ENCODE data around the gene STAMBP.
"Not testable (repeated sequence)": the region's sequence is repeated elsewhere in the genome, so short reads cannot be mapped to it uniquely, and the experiment has no call there.

STAMBP gene

GRCh38 chr2:73885406-73885805 lies 56.6 kb downstream of the STAMBP start:
- ATAC-seq (ENCODE audit: low read depth) = no peak
- TF ChIP-seq CTCF (IDR thresholded peaks at IDR 0.05; ENCODE audit: poor library complexity, severe bottlenecking) = no peak

GRCh38 chr2:73886357-73886756 lies 57.6 kb downstream of the STAMBP start:
- ATAC-seq (ENCODE audit: low read depth) = no peak
- H3K27ac ChIP-seq (ENCODE audit: poor library complexity, severe bottlenecking) = no peak overlapping the region
- H3K9me3 ChIP-seq (ENCODE audit: severe bottlenecking) = no peaks in the 10 kb centered on the region
- peaks cover 4% of the 10 kb centered on the region for H3K4me1 ChIP-seq (ENCODE audit: insufficient read depth, poor library complexity, severe bottlenecking)
- H3K36me3 ChIP-seq (ENCODE audit: low read depth) = no peaks in the 10 kb centered on the region
- no peaks in the 10 kb centered on the region for H3K27me3 ChIP-seq (ENCODE audit: insufficient read depth, poor library complexity, severe bottlenecking)
- H3K4me3 ChIP-seq (ENCODE audit: severe bottlenecking) = no peak overlapping the region
- DNase-seq (ENCODE audit: low spot score) = no peak
- TF ChIP-seq CTCF (IDR thresholded peaks at IDR 0.05; ENCODE audit: poor library complexity, severe bottlenecking) = no peak

More at GRCh38 chr2:73885406-73885805, 56.6 kb downstream of the STAMBP start:
- no peaks in the 10 kb centered on the region for H3K9me3 ChIP-seq (ENCODE audit: severe bottlenecking)
- H3K27me3 ChIP-seq (ENCODE audit: insufficient read depth, poor library complexity, severe bottlenecking) = no peaks in the 10 kb centered on the region
- no peak for DNase-seq (ENCODE audit: low spot score)
- no peaks in the 10 kb centered on the region for H3K36me3 ChIP-seq (ENCODE audit: low read depth)
- H3K4me1 ChIP-seq (ENCODE audit: insufficient read depth, poor library complexity, severe bottlenecking) = peaks cover 4% of the 10 kb centered on the region
- no peak overlapping the region for H3K4me3 ChIP-seq (ENCODE audit: severe bottlenecking)
- no peak overlapping the region for H3K27ac ChIP-seq (ENCODE audit: poor library complexity, severe bottlenecking)

GRCh38 chr2:73887596-73888353 lies 59.0 kb downstream of the STAMBP start:
- H3K27ac ChIP-seq (ENCODE audit: poor library complexity, severe bottlenecking); H3K27me3 ChIP-seq (ENCODE audit: insufficient read depth, poor library complexity, severe bottlenecking); H3K4me1 ChIP-seq (ENCODE audit: insufficient read depth, poor library complexity, severe bottlenecking); H3K9me3 ChIP-seq (ENCODE audit: severe bottlenecking); DNase-seq (ENCODE audit: low spot score); H3K4me3 ChIP-seq (ENCODE audit: severe bottlenecking); H3K36me3 ChIP-seq (ENCODE audit: low read depth): not testable (repeated sequence)
- peak; percentile 76 for ATAC-seq (ENCODE audit: low read depth)

GRCh38 chr2:73888388-73888787 lies 59.6 kb downstream of the STAMBP start:
- Histone ChIP-seq H3K27me3 (ENCODE audit: insufficient read depth, poor library complexity, severe bottlenecking) (no peaks in the 10 kb centered on the region), H3K9me3 (ENCODE audit: severe bottlenecking) (no peaks in the 10 kb centered on the region), H3K4me1 (ENCODE audit: insufficient read depth, poor library complexity, severe bottlenecking) (peaks cover 4% of the 10 kb centered on the region), H3K27ac (ENCODE audit: poor library complexity, severe bottlenecking) (no peak overlapping the region), H3K36me3 (ENCODE audit: low read depth) (no peaks in the 10 kb centered on the region), H3K4me3 (ENCODE audit: severe bottlenecking) (no peak overlapping the region)
- no peak for TF ChIP-seq CTCF (IDR thresholded peaks at IDR 0.05; ENCODE audit: poor library complexity, severe bottlenecking)
- ATAC-seq (ENCODE audit: low read depth) (no peak), DNase-seq (ENCODE audit: low spot score) (no peak)

- H3K4me1 ChIP-seq (ENCODE audit: insufficient read depth, poor library complexity, severe bottlenecking) = peaks cover 4% of the 10 kb centered on the region
- no peaks in the 10 kb centered on the region for H3K36me3 ChIP-seq (ENCODE audit: low read depth)
- no peak for DNase-seq (ENCODE audit: low spot score)
- no peak for TF ChIP-seq CTCF (IDR thresholded peaks at IDR 0.05; ENCODE audit: poor library complexity, severe bottlenecking)
- ATAC-seq (ENCODE audit: low read depth) = no peak
- no peak overlapping the region for H3K4me3 ChIP-seq (ENCODE audit: severe bottlenecking)
- no peaks in the 10 kb centered on the region for H3K27me3 ChIP-seq (ENCODE audit: insufficient read depth, poor library complexity, severe bottlenecking)
- no peak overlapping the region for H3K27ac ChIP-seq (ENCODE audit: poor library complexity, severe bottlenecking)
- no peaks in the 10 kb centered on the region for H3K9me3 ChIP-seq (ENCODE audit: severe bottlenecking)
These were observed 60.4 kb downstream of the STAMBP start for GRCh38 chr2:73889206-73889605.
